DMS153 (cell line): ENCODE data around the gene HELT.
"Not testable (repeated sequence)": the region's sequence is repeated elsewhere in the genome, so short reads cannot be mapped to it uniquely, and the experiment has no call there.

Source experiments
- DNase-seq: peaks from one replicate; lab custom pipeline; 2025; lab: John Stamatoyannopoulos, UW

The HELT gene

GRCh38 chr4:185036019-185036418 lies 17.7 kb downstream of the HELT start:
- DNase-seq = no peak

GRCh38 chr4:185036842-185037241 lies 18.6 kb downstream of the HELT start:
- DNase-seq = no peak

- DNase-seq = peak; percentile 55
Measured at GRCh38 chr4:185039508-185040273, 21.4 kb downstream of the HELT start.

DNA sequence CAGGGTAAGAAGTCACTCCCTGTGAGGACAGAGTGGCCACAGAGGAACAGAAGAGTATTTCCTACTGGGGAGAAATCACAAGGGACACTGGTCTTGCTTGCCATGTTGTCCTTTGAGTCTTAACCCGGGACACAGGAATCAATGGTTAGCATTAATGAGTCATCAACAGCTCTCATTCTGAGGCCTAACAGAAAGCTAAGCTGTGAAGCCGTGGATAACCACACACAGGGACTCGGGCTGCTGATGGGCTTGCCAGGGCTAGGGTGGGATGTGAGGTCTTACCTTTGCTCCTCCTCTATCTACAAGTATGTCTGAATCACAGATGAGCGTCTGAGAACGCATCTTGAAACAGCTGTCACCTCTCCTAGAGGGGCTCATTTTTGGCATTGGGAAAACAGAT lies 22.2 kb downstream of the HELT start:
- DNase-seq = no peak

- DNase-seq = not testable (repeated sequence)
Measured at GRCh38 chr4:185050286-185050685, 32.0 kb downstream of the HELT start.

DNA sequence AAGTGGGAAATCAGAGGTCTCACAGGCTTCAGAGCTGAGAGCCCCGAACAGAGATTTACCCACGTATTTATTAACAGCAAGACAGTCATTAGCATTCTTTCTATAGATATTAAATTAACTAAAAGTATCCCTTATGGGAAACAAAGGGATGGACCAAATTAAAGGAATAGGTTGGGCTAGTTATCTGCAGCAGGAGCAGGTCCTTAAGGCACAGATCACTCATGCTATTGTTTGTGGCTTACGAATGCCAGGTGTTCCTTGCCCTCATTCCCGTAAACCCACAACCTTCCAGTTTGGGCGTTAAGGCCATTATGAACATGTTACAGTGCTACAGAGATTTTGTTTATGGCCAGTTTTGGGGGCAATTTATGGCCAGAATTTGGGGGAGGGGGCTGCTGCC lies 33.0 kb downstream of the HELT start:
- DNase-seq = not testable (repeated sequence)

DNA sequence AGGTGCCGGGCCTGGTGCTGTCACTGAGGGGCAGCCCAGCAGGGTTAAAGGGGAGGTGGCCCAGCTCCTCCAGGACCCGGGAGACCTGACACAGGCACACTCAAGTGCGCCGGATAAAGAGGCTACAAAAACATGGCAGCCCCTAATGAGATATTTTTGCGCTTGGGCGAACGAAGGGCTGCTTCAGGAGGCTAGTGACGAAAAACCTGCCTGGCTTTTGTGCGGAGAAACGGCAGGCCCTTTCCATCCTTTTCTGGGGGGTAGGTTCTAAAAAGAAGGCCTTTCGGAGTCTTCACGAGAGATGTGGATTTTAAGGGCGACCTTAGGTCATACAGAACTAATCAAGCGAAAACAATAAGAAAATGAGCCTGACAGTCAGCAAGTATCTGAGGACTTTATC lies 35.5 kb downstream of the HELT start:
- DNase-seq = no peak

DNA sequence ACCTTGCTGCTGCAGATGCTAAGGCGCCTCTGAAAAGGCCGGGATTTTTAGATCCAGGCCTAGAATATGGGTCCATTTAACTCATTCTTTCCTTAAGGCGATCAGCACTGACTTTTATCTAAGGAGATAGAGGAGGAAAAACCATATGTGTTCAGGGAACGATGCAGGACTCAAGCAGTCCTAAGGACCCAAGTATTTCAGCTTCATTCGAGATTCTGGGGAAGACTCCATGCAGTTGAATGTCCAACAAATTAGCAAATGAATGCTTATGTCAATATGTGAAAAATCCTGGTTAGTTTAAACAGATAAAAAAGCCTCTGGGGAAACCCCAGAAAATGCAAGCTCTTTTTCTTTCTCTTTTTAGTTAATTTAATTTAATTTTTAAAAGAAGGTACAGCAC lies 36.0 kb downstream of the HELT start:
- no peak for DNase-seq

DNA sequence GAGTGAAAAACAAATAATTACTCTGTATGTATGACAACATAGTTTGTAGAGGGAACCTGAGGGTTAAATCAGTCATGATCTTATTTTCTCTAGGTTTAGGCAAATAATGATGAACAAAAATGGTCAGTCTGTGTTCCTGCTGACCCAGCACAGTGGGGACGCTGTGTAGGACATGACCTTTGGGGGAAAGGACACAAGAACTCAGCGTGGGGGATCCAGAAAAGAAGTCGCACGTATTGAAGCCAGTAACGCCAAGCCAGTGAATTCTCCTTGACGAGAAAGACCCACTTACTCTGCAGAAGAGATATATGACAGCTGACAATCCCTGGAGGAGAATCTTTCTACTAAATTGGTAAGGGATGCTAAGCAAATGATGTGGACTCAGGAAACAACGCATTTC lies 36.6 kb downstream of the HELT start:
- DNase-seq = no peak

DNA sequence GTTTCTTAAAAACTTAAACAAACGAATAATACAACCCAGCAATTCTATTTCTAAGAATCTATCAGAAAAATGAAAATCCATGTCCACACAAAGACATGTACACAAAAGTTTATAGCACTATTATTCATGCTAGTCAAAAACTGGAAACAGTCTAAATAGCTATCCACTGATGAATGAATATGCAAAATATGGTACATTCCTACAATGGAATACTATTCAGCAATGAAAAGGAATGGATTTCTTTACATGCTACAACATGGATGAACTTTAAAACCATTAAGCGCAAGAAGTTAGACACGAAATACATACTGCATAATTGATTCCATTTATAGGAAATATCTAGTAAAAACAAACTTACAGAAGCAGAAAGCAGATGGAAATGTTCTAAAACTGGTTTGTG lies 43.3 kb downstream of the HELT start:
- DNase-seq = no peak

GRCh38 chr4:185062606-185063005 lies 44.3 kb downstream of the HELT start:
- no peak for DNase-seq

DNA sequence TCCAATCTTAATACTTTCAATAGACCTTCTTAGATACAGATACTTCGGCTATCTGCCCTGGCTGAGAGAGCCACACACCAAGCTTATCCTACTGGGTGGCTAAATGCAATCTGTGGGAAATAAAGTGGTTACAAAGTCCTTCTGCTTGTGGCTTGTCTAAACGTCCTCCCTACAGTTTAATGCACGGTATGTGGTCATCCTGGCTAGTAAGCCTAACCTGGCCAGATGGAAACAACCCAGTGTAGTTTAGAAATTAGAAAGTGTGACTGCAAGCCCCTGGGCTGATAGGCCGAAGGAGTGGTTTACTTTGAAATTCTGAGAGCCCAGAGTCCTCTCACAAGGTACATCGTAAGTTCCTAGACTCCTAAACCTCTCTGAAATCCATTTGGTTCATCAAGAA lies 47.9 kb downstream of the HELT start:
- no peak for DNase-seq

- DNase-seq = no peak
Measured at GRCh38 chr4:185068837-185069236, 50.5 kb downstream of the HELT start.
